ENCODE data around the gene RABL6. TPM values are rescaled to one million over a fixed set of nuclear protein-coding genes. Genes with fewer than 3 reads are reported as not detected.

Gene RABL6
- total RNA-seq (2022; extraction: Qiagen RNA extraction), result 67.0 to 82.1 TPM (median 78.1 TPM) in 5 replicates

GRCh38 chr9:136807281-136808074 lies at the start of gene RABL6:
RABL6 (plus strand) TSS chr9:136807948; CDS start chr9:136808197, 249 bp downstream.

GRCh38 chr9:136764301-136764891 lies 43.4 kb upstream of the RABL6 start, which contains the start of gene LCN15:
LCN15 (minus strand) TSS chr9:136764518; CDS start chr9:136764488, 30 bp downstream.

GRCh38 chr9:136790640-136791515 lies 16.9 kb upstream of the RABL6 start, which contains the start of gene TMEM141:
TMEM141 (plus strand) TSS chr9:136791344; CDS start chr9:136791371, 27 bp downstream.

GRCh38 chr9:136796238-136796774 lies 11.4 kb upstream of the RABL6 start, which contains the start of gene CCDC183:
CCDC183 (plus strand) TSS chr9:136796338; CDS start chr9:136796398, 60 bp downstream.

GRCh38 chr9:136842380-136842948 lies 34.7 kb downstream of the RABL6 start, which contains the start of gene AJM1:
AJM1 (plus strand) TSS chr9:136842478; CDS start chr9:136844415, 1,937 bp downstream.

GRCh38 chr9:136849038-136849959 lies 41.6 kb downstream of the RABL6 start, which contains the start of gene PHPT1:
PHPT1 (plus strand) TSS chr9:136849409; CDS start chr9:136849431, 22 bp downstream.

GRCh38 chr9:136851941-136852663 lies 44.4 kb downstream of the RABL6 start, which contains the start of gene MAMDC4:
MAMDC4 (plus strand) TSS chr9:136852346; CDS start chr9:136852417, 71 bp downstream.

GRCh38 chr9:136885950-136886578 lies 78.3 kb downstream of the RABL6 start, which contains the start of gene TRAF2:
TRAF2 (plus strand) TSS chr9:136886516; CDS start chr9:136898741, 12,225 bp downstream.

Other genes starting within 250 kb of the RABL6 start
- 35.0 to 59.2 TPM (median 54.3 TPM) in 5 replicates for gene EGFL7, start 145.0 kb upstream of the RABL6 start, total RNA-seq (2022; extraction: Qiagen RNA extraction)
- 72.0 to 106 TPM (median 101 TPM) in 5 replicates for gene AGPAT2, start 120.5 kb upstream of the RABL6 start, total RNA-seq (2022; extraction: Qiagen RNA extraction)
- gene DIPK1B, start 95.4 kb upstream of the RABL6 start, total RNA-seq (2022; extraction: Qiagen RNA extraction), result 6.4 to 9.1 TPM (median 8.0 TPM) in 5 replicates
- not detected in 5 replicates for gene LCN10, start 65.0 kb upstream of the RABL6 start, total RNA-seq (2022; extraction: Qiagen RNA extraction)
- gene LCN6, start 59.4 kb upstream of the RABL6 start, total RNA-seq (2022; extraction: Qiagen RNA extraction), result not detected in 5 replicates
- not detected in 5 replicates for gene LCN8, start 49.7 kb upstream of the RABL6 start, total RNA-seq (2022; extraction: Qiagen RNA extraction)
- gene LCN15, start 43.4 kb upstream of the RABL6 start, total RNA-seq (2022; extraction: Qiagen RNA extraction), result 0.03 to 0.13 TPM in 2 of 5 replicates, not detected in the others
- 60.3 to 79.3 TPM (median 78.5 TPM) in 5 replicates for gene TMEM141, start 16.6 kb upstream of the RABL6 start, total RNA-seq (2022; extraction: Qiagen RNA extraction)
- 0.18 to 0.63 TPM (median 0.44 TPM) in 5 replicates for gene CCDC183, start 11.6 kb upstream of the RABL6 start, total RNA-seq (2022; extraction: Qiagen RNA extraction)
- gene AJM1, start 34.5 kb downstream of the RABL6 start, total RNA-seq (2022; extraction: Qiagen RNA extraction), result 3.4 to 4.3 TPM (median 4.0 TPM) in 5 replicates
- gene PHPT1, start 41.5 kb downstream of the RABL6 start, total RNA-seq (2022; extraction: Qiagen RNA extraction), result 221 to 341 TPM (median 305 TPM) in 5 replicates
- gene MAMDC4, start 44.4 kb downstream of the RABL6 start, total RNA-seq (2022; extraction: Qiagen RNA extraction), result 2.6 to 4.2 TPM (median 4.0 TPM) in 5 replicates
- gene EDF1, start 58.4 kb downstream of the RABL6 start, total RNA-seq (2022; extraction: Qiagen RNA extraction), result 387 to 521 TPM (median 446 TPM) in 5 replicates
- gene TRAF2, start 78.6 kb downstream of the RABL6 start, total RNA-seq (2022; extraction: Qiagen RNA extraction), result 43.3 to 61.4 TPM (median 48.8 TPM) in 5 replicates
- 71.5 to 97.8 TPM (median 91.7 TPM) in 5 replicates for gene FBXW5, start 136.8 kb downstream of the RABL6 start, total RNA-seq (2022; extraction: Qiagen RNA extraction)
- 0.62 to 1.7 TPM (median 1.2 TPM) in 5 replicates for gene C8G, start 137.3 kb downstream of the RABL6 start, total RNA-seq (2022; extraction: Qiagen RNA extraction)
- 0.46 to 1.6 TPM (median 1.2 TPM) in 5 replicates for gene LCN12, start 144.3 kb downstream of the RABL6 start, total RNA-seq (2022; extraction: Qiagen RNA extraction)
- 0.55 to 0.77 TPM (median 0.67 TPM) in 5 replicates for gene PTGDS, start 169.6 kb downstream of the RABL6 start, total RNA-seq (2022; extraction: Qiagen RNA extraction)
- 0.08 to 0.16 TPM (median 0.13 TPM) in 5 replicates for gene LCNL1, start 175.0 kb downstream of the RABL6 start, total RNA-seq (2022; extraction: Qiagen RNA extraction)
- 46.7 to 85.5 TPM (median 74.2 TPM) in 5 replicates for gene PAXX, start 184.5 kb downstream of the RABL6 start, total RNA-seq (2022; extraction: Qiagen RNA extraction)
- gene CLIC3, start 188.6 kb downstream of the RABL6 start, total RNA-seq (2022; extraction: Qiagen RNA extraction), result 2.3 to 5.7 TPM (median 4.6 TPM) in 5 replicates
- gene ABCA2, start 220.3 kb downstream of the RABL6 start, total RNA-seq (2022; extraction: Qiagen RNA extraction), result 22.8 to 26.7 TPM (median 24.4 TPM) in 5 replicates
- 0.05 to 0.08 TPM (median 0.06 TPM) in 4 of 5 replicates, not detected in the other for gene FUT7, start 224.1 kb downstream of the RABL6 start, total RNA-seq (2022; extraction: Qiagen RNA extraction)
- 44.0 to 83.3 TPM (median 79.5 TPM) in 5 replicates for gene NPDC1, start 238.2 kb downstream of the RABL6 start, total RNA-seq (2022; extraction: Qiagen RNA extraction)
- 3.3 to 4.5 TPM (median 3.5 TPM) in 5 replicates for gene ENTPD2, start 246.1 kb downstream of the RABL6 start, total RNA-seq (2022; extraction: Qiagen RNA extraction)

Data from A549 treated with Hydrocortisone at 1 μM for 4 hours (cell line).